Trophoblast cell (in vitro differentiated cells and primary cell): Measurements from ENCODE around the gene CENPO. TPM values are rescaled to one million over a fixed set of nuclear protein-coding genes. Genes with fewer than 3 reads are reported as not detected.

Source experiments
- DNase-seq, 2 donors: peaks; one replicate each; pipeline ENCODE4 v3.0.0-alpha.2; 2016
- H2AFZ ChIP-seq: 2 replicates; pipeline ENCODE4 v1.6.1; 2013; ENCODE audit warnings: low read length, moderate library complexity, mild to moderate bottlenecking; ENCODE audit not compliant: insufficient read depth, poor library complexity
- H2AK5ac ChIP-seq: 2 replicates; pipeline ENCODE4 v1.6.1; 2013; ENCODE audit warnings: mild to moderate bottlenecking, low read length
- H2BK120ac ChIP-seq: 2 replicates; pipeline ENCODE4 v1.6.1; 2013; ENCODE audit warnings: low read length, mild to moderate bottlenecking, moderate library complexity; ENCODE audit not compliant: insufficient read depth, poor library complexity
- H2BK12ac ChIP-seq: 2 replicates; pipeline ENCODE4 v1.6.1; 2013; ENCODE audit warnings: mild to moderate bottlenecking, low read length, moderate library complexity
- H2BK5ac ChIP-seq: 2 replicates; pipeline ENCODE4 v1.6.1; 2013; ENCODE audit warnings: low read length, low read depth, moderate library complexity, mild to moderate bottlenecking; ENCODE audit not compliant: poor library complexity
- H3K14ac ChIP-seq: 2 replicates; pipeline ENCODE4 v1.6.1; 2013; ENCODE audit warnings: mild to moderate bottlenecking, low read length
- H3K18ac ChIP-seq: 2 replicates; pipeline ENCODE4 v1.6.1; 2013; ENCODE audit warnings: mild to moderate bottlenecking, low read length
- H3K23ac ChIP-seq: 2 replicates; pipeline ENCODE4 v1.6.1; 2013; ENCODE audit warnings: low read length
- H3K27ac ChIP-seq: 2 replicates; pipeline ENCODE4 v1.5.1; 2013; ENCODE audit warnings: low read depth, mild to moderate bottlenecking, inconsistent platforms, low read length, moderate library complexity
- H3K27me3 ChIP-seq: 2 replicates; pipeline ENCODE4 v1.6.1; 2013; ENCODE audit warnings: inconsistent platforms, mild to moderate bottlenecking, low read length, moderate library complexity; ENCODE audit not compliant: insufficient read depth
- H3K36me3 ChIP-seq, 2 experiments: 1 replicate in 1 of 2; 2 replicates in 1 of 2; pipeline ENCODE4 v1.6.1; 2013; ENCODE audit warnings: low read length in 2 of 2, mild to moderate bottlenecking in 2 of 2, moderate library complexity in 1 of 2; ENCODE audit not compliant: insufficient read depth in 2 of 2, control insufficient read depth in 1 of 2
- H3K4ac ChIP-seq: 2 replicates; pipeline ENCODE4 v1.6.1; 2013; ENCODE audit warnings: low read depth, mild to moderate bottlenecking, low read length, moderate library complexity
- H3K4me1 ChIP-seq, 2 experiments: 1 replicate in 1 of 2; 2 replicates in 1 of 2; pipeline ENCODE4 v1.6.1; 2013; ENCODE audit warnings: low read length in 2 of 2, mild to moderate bottlenecking in 2 of 2, moderate library complexity in 1 of 2; ENCODE audit not compliant: insufficient read depth in 2 of 2, control insufficient read depth in 1 of 2
- H3K4me2 ChIP-seq: 2 replicates; pipeline ENCODE4 v1.6.1; 2013; ENCODE audit warnings: inconsistent platforms, mild to moderate bottlenecking, low read length, moderate library complexity
- H3K4me3 ChIP-seq: 2 replicates; pipeline ENCODE4 v1.5.1; 2013; ENCODE audit warnings: mild to moderate bottlenecking, low read depth, low read length, inconsistent platforms
- H3K79me1 ChIP-seq: one replicate; pipeline ENCODE4 v1.6.1; 2013; ENCODE audit warnings: low read length
- H3K79me2 ChIP-seq: 2 replicates; pipeline ENCODE4 v1.6.1; 2013; ENCODE audit warnings: low read length, mild to moderate bottlenecking; ENCODE audit not compliant: control insufficient read depth, insufficient read depth, poor library complexity
- H3K9ac ChIP-seq: 2 replicates; pipeline ENCODE4 v1.6.1; 2013; ENCODE audit warnings: mild to moderate bottlenecking, low read length
- H3K9me3 ChIP-seq: 2 replicates; pipeline ENCODE4 v1.6.1; 2013; ENCODE audit warnings: low read depth, mild to moderate bottlenecking, control low read depth, inconsistent platforms, low read length; ENCODE audit not compliant: insufficient read depth
- H4K12ac ChIP-seq: 2 replicates; pipeline ENCODE4 v1.6.1; 2013; ENCODE audit warnings: low read depth, mild to moderate bottlenecking, low read length, moderate library complexity
- H4K8ac ChIP-seq: 2 replicates; pipeline ENCODE4 v1.6.1; 2013; ENCODE audit warnings: low read depth, mild to moderate bottlenecking, low read length, moderate library complexity
- H4K91ac ChIP-seq: one replicate; pipeline ENCODE4 v1.6.1; 2013; ENCODE audit warnings: low read depth, mild to moderate bottlenecking, low read length, moderate library complexity
- WGBS: extraction: QIAGEN DNeasy Blood & Tissue Kit; methylation state at CpG from one replicate; pipeline ENCODE4 v1.1.7; 2013; ENCODE audit warnings: missing lambda C conversion rate; ENCODE audit not compliant: insufficient read length, insufficient coverage; ENCODE audit errors: extremely low coverage; 5-methylcytosine and 5-hydroxymethylcytosine counted together
- polyA plus RNA-seq: library from polyadenylated mRNA; stranded (reverse); fragments of 200-250 nt; gene quantifications from 2 replicates; pipeline ENCODE4 v1.2.3, GENCODE V29; 2013

Gene CENPO, protein sequence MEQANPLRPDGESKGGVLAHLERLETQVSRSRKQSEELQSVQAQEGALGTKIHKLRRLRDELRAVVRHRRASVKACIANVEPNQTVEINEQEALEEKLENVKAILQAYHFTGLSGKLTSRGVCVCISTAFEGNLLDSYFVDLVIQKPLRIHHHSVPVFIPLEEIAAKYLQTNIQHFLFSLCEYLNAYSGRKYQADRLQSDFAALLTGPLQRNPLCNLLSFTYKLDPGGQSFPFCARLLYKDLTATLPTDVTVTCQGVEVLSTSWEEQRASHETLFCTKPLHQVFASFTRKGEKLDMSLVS
- 24.4 and 24.5 TPM in 2 replicates for polyA plus RNA-seq

DNA sequence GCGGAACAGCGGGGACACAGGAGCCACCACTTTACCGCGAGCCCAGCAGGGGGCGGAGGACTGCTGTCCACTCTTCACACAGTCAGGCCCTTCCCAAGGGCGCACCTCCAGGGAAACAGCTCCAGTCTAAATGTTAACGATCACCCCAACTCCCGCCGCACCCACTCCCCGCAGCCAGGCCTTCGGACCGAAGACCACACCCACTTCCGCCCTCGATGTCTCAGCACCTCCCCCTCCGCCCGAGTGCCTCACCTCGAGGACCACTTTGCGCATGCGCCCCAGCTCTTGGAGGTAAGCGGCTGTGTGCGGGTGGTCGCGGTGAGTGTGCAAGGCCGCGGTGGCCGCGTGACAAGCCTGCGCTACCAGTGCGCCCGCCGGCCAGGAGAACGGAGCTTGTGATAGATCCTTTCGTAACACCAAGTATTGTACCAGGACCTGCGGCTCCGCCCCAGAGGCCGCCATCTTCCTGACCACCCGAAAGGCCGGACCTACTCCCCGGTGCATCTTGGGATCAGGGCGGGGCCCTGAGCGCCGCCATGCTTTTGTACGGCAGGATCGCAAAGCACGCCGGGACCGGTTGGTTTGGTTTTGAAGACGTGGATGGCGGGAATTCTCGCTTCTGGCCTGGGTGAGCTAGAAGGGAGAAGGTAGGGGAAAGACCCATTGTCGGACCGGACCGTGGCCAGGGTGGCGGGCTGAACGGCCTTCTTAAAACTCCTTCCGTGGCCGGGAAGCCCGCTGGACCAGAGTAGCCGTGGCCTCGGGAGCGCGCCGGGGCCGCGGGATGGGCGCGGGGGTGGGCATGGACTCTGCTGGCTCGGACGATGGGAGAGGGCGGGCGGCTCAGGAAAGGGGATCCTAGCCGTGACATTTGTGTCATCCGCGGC lies at the start of gene CENPO, which contains the start of gene PTRHD1:
CENPO (plus strand) TSS at position 552 of the 887 bp plus-strand sequence. CDS start 495 bp downstream, outside the sequence.
PTRHD1 (minus strand) TSS at position 518 of the 887 bp plus-strand sequence; CDS start at position 504, 14 bp downstream.
- Histone ChIP-seq H3K36me3 (peaks cover 3 to 7% of the 10 kb centered on the region in 2 experiments), H4K91ac (peak within 1 kb of the TSS; percentile 99), H3K23ac (no peak within 1 kb of the TSS), H3K27ac (peak within 1 kb of the TSS; percentile 97), H3K4me2 (peak within 1 kb of the TSS; percentile 69), H3K27me3 (no peaks in the 10 kb centered on the region), H4K12ac (peak within 1 kb of the TSS; percentile 91), H3K79me2 (peaks cover 16% of the 10 kb centered on the region), H3K79me1 (peaks cover 11% of the 10 kb centered on the region), H3K9ac (peak within 1 kb of the TSS; percentile 98), H3K4me1 (peaks cover 4 to 6% of the 10 kb centered on the region in 2 experiments), H3K4ac (peak within 1 kb of the TSS; percentile 80), H3K9me3 (peaks cover 1% of the 10 kb centered on the region), H2BK120ac (peak within 1 kb of the TSS; percentile 97), H3K18ac (peak within 1 kb of the TSS; percentile 95), H3K14ac (peak within 1 kb of the TSS; percentile 99), H2BK5ac (peak within 1 kb of the TSS; percentile 99), H4K8ac (peak within 1 kb of the TSS; percentile 99), H2AK5ac (no peak within 1 kb of the TSS), H3K4me3 (peak within 1 kb of the TSS; percentile 97), H2AFZ (peak within 1 kb of the TSS; percentile 98), H2BK12ac (no peak within 1 kb of the TSS)
- peak; percentile 97 to 99 for DNase-seq
- no CpG with 5 or more reads among the region's 74 CpGs for WGBS

GRCh38 chr2:24743924-24744323 lies 49.3 kb upstream of the CENPO start:
- DNase-seq, result no peak
- H4K91ac ChIP-seq, result no peak overlapping the region
- H4K8ac ChIP-seq, result no peak overlapping the region
- no peak overlapping the region for H3K18ac ChIP-seq
- H3K79me2 ChIP-seq, result no peaks in the 10 kb centered on the region
- no peaks in the 10 kb centered on the region for H3K27me3 ChIP-seq
- H3K4me2 ChIP-seq, result no peak overlapping the region
- H3K9ac ChIP-seq, result no peak overlapping the region
- no peak overlapping the region for H3K23ac ChIP-seq
- no peaks in the 10 kb centered on the region for H3K9me3 ChIP-seq
- H2AFZ ChIP-seq, result no peak overlapping the region
- no peaks in the 10 kb centered on the region for H3K79me1 ChIP-seq
- no CpG with 5 or more reads among the region's 3 CpGs for WGBS
- H2BK120ac ChIP-seq, result no peak overlapping the region
- no peak overlapping the region for H3K4me3 ChIP-seq
- no peak overlapping the region for H3K4ac ChIP-seq
- H3K4me1 ChIP-seq, result no peaks in the 10 kb centered on the region
- no peak overlapping the region for H2BK12ac ChIP-seq
- H3K27ac ChIP-seq, result no peak overlapping the region
- H2AK5ac ChIP-seq, result no peak overlapping the region
- no peaks in the 10 kb centered on the region for H3K36me3 ChIP-seq
- no peak overlapping the region for H2BK5ac ChIP-seq
- H4K12ac ChIP-seq, result no peak overlapping the region
- H3K14ac ChIP-seq, result no peak overlapping the region

DNA sequence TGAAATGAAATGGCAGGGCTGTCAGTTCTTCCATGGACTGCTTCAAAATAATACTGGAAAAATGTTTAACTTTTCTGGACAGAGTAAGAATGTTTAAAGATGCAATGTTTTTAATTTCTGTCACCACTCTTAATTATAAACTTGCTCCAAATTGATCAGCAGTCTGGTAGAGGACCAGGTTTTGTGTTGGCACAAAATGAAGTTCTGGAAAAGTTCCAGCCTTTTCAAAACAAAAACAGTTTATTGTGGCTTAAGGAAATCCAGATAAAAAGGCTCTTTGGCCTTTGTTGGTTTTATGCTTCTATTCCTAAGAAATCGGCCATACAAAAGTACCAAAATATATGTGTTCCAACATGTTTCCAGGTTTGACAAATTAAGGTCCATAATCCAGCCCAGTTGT lies 48.9 kb upstream of the CENPO start:
- H3K27me3 ChIP-seq, result no peaks in the 10 kb centered on the region
- H2BK12ac ChIP-seq, result no peak overlapping the region
- no peak overlapping the region for H3K9ac ChIP-seq
- no peak overlapping the region for H3K4me3 ChIP-seq
- H2AFZ ChIP-seq, result no peak overlapping the region
- DNase-seq, result no peak
- no peak overlapping the region for H4K12ac ChIP-seq
- no peak overlapping the region for H2BK120ac ChIP-seq
- no peaks in the 10 kb centered on the region for H3K79me1 ChIP-seq
- H3K14ac ChIP-seq, result no peak overlapping the region
- H3K18ac ChIP-seq, result no peak overlapping the region
- no peak overlapping the region for H4K91ac ChIP-seq
- no peak overlapping the region for H4K8ac ChIP-seq
- no peaks in the 10 kb centered on the region for H3K79me2 ChIP-seq
- no CpG with 5 or more reads among the region's 1 CpG for WGBS
- no peak overlapping the region for H2BK5ac ChIP-seq
- H3K23ac ChIP-seq, result no peak overlapping the region
- H3K4me1 ChIP-seq, result peaks cover 0 to 2% of the 10 kb centered on the region in 2 experiments
- H3K4me2 ChIP-seq, result no peak overlapping the region
- H3K9me3 ChIP-seq, result no peaks in the 10 kb centered on the region
- no peak overlapping the region for H2AK5ac ChIP-seq
- no peak overlapping the region for H3K4ac ChIP-seq
- H3K27ac ChIP-seq, result no peak overlapping the region
- H3K36me3 ChIP-seq, result no peaks in the 10 kb centered on the region

- Histone ChIP-seq H3K27ac (no peak overlapping the region), H2AFZ (no peak overlapping the region), H3K23ac (no peak overlapping the region), H4K8ac (no peak overlapping the region), H3K4me1 (peaks cover 0 to 4% of the 10 kb centered on the region in 2 experiments), H4K91ac (no peak overlapping the region), H3K9ac (no peak overlapping the region), H3K79me1 (no peaks in the 10 kb centered on the region), H3K79me2 (no peaks in the 10 kb centered on the region), H2AK5ac (no peak overlapping the region), H2BK12ac (no peak overlapping the region), H3K4me3 (no peak overlapping the region), H3K18ac (no peak overlapping the region), H4K12ac (no peak overlapping the region), H3K14ac (no peak overlapping the region), H3K4me2 (no peak overlapping the region), H3K36me3 (no peaks in the 10 kb centered on the region), H3K9me3 (no peaks in the 10 kb centered on the region), H3K4ac (no peak overlapping the region), H3K27me3 (no peaks in the 10 kb centered on the region), H2BK120ac (no peak overlapping the region), H2BK5ac (no peak overlapping the region)
- no CpG with 5 or more reads among the region's 2 CpGs for WGBS
- DNase-seq, result no peak
These were observed 47.4 kb upstream of the CENPO start for GRCh38 chr2:24745825-24746224.
